Endothelial cell of umbilical vein (primary cell): ENCODE data around the gene ANKRD34A. TPM values are rescaled to one million over a fixed set of nuclear protein-coding genes. Genes with fewer than 3 reads are reported as not detected.

ENCODE experiments used
- BruUV-seq: library from RNA; stranded (reverse); fragments of 400-500 nt; replicated peaks from 2 replicates; lab custom pipeline; 2021; lab: Mats Ljungman, UMichigan
- CTCF ChIA-PET: fragments of 300-600, 350-600 bp; sonication (Branson Sonifier 250); formaldehyde crosslinking; loops from one replicate; lab custom pipeline; 2021; ENCODE audit warnings: antibody characterized with exemption, inconsistent platforms; lab: Charles Lee
- POLR2A ChIA-PET: fragments of 300-600, 350-600 bp; sonication (Branson Sonifier 250); formaldehyde crosslinking; loops from one replicate; lab custom pipeline; 2021; ENCODE audit warnings: antibody characterized with exemption, inconsistent platforms; lab: Charles Lee
- DNase-seq: peaks from one replicate; pipeline ENCODE4 v3.0.0-alpha.2; 2011; ENCODE audit warnings: low read depth, low spot score
- FAIRE-seq: peaks from 2 replicates; lab custom pipeline; 2011; peaks lifted over from hg19 to GRCh38; lab: Jason Lieb, UNC
- H2AFZ ChIP-seq: 2 replicates; pipeline ENCODE4 v1.6.0; 2012; ENCODE audit warnings: low read depth, low read length, control low read depth, inconsistent platforms
- H3K27ac ChIP-seq: 2 replicates; pipeline ENCODE4 v1.5.1; 2011; ENCODE audit warnings: low read depth, mild to moderate bottlenecking, control low read depth, low read length, moderate library complexity; ENCODE audit not compliant: insufficient read depth
- H3K27me3 ChIP-seq, 2 experiments: 2 replicates each; pipeline versions ENCODE4 v1.6.0 to v1.6.1; 2011; ENCODE audit warnings: low read length in 2 of 2, mixed read lengths in 1 of 2; ENCODE audit not compliant: control insufficient read depth in 2 of 2, insufficient read depth in 2 of 2
- H3K36me3 ChIP-seq, 2 experiments: 2 replicates in 1 of 2; 3 replicates in 1 of 2; pipeline ENCODE4 v1.5.1; 2011; ENCODE audit warnings: low read length in 2 of 2, mild to moderate bottlenecking in 1 of 2, moderate library complexity in 1 of 2; ENCODE audit not compliant: control insufficient read depth in 2 of 2, insufficient read depth in 2 of 2; ENCODE audit errors: extremely low read depth in 1 of 2
- H3K4me1 ChIP-seq: 3 replicates; pipeline ENCODE4 v1.5.1; 2011; ENCODE audit warnings: mild to moderate bottlenecking, low read length; ENCODE audit not compliant: control insufficient read depth, insufficient read depth; ENCODE audit errors: extremely low read depth
- H3K4me2 ChIP-seq: 2 replicates; pipeline ENCODE4 v1.6.1; 2011; ENCODE audit warnings: low read length, control low read depth, mixed read lengths; ENCODE audit not compliant: insufficient read depth
- H3K4me3 ChIP-seq, 3 experiments: fragments of 200-600 bp in 1 of 3; sonication (generic), shearing (Covaris generic) in 1 of 3; replicated peaks in 1 of 3; 2 replicates each; pipeline ENCODE4 v1.5.1; 2011 to 2016; ENCODE audit warnings: control low read depth in 3 of 3, low read length in 3 of 3, mild to moderate bottlenecking in 2 of 3, inconsistent platforms in 1 of 3, low read depth in 1 of 3, moderate library complexity in 1 of 3; ENCODE audit not compliant: insufficient read depth in 1 of 3
- H3K79me2 ChIP-seq: 2 replicates; pipeline ENCODE4 v1.6.0; 2012; ENCODE audit warnings: low read length, inconsistent platforms; ENCODE audit not compliant: control insufficient read depth, insufficient read depth
- H3K9ac ChIP-seq: replicated peaks from 2 replicates; pipeline ENCODE3; 2011; ENCODE audit warnings: low read length, control low read depth; ENCODE audit not compliant: insufficient read depth; ENCODE audit errors: extremely low read depth
- H3K9me1 ChIP-seq: replicated peaks from 3 replicates; pipeline ENCODE4 v1.6.0; 2011; ENCODE audit warnings: mild to moderate bottlenecking, low read length; ENCODE audit not compliant: control insufficient read depth, insufficient read depth; ENCODE audit errors: extremely low read depth
- H3K9me3 ChIP-seq: replicated peaks from 2 replicates; pipeline ENCODE4 v1.5.1; 2012; ENCODE audit warnings: low read length, inconsistent platforms; ENCODE audit not compliant: control insufficient read depth, insufficient read depth
- H4K20me1 ChIP-seq: replicated peaks from 2 replicates; pipeline ENCODE3; 2011; ENCODE audit warnings: mild to moderate bottlenecking, low read length; ENCODE audit not compliant: control insufficient read depth, insufficient read depth; ENCODE audit errors: extremely low read depth
- CTCF ChIP-seq, 2 donors: IDR thresholded peaks; 1 replicate in 1 of 2; 2 replicates in 1 of 2; pipeline ENCODE4 v1.5.1; 2011; ENCODE audit warnings: low read length in 2 of 2, mild to moderate bottlenecking in 2 of 2, moderate library complexity in 2 of 2, control low read depth in 1 of 2, inconsistent platforms in 1 of 2, low read depth in 1 of 2; ENCODE audit not compliant: insufficient read depth in 1 of 2; ENCODE audit errors: extremely low read depth in 1 of 2
- EZH2 ChIP-seq: IDR thresholded peaks from 2 replicates; pipeline ENCODE4 v1.6.1; 2012; ENCODE audit warnings: borderline replicate concordance, low read depth, mild to moderate bottlenecking, moderate library complexity, low read length, inconsistent platforms; ENCODE audit not compliant: severe bottlenecking
- FOS ChIP-seq: IDR thresholded peaks from 2 replicates; pipeline ENCODE4 v1.6.1; 2011; ENCODE audit warnings: mild to moderate bottlenecking, low read length, moderate library complexity, borderline replicate concordance; ENCODE audit not compliant: insufficient read depth
- GATA2 ChIP-seq: IDR thresholded peaks from 2 replicates; pipeline ENCODE4 v1.7.0; 2011; ENCODE audit warnings: low read depth, mild to moderate bottlenecking, moderate library complexity, mixed read lengths, low read length; ENCODE audit not compliant: insufficient read length, insufficient read depth
- JUN ChIP-seq: IDR thresholded peaks from 2 replicates; pipeline ENCODE4 v1.6.1; 2011; ENCODE audit warnings: borderline replicate concordance, low read depth; ENCODE audit not compliant: insufficient read length, insufficient read depth
- MAX ChIP-seq: IDR thresholded peaks from 2 replicates; pipeline ENCODE4 v1.6.1; 2011; ENCODE audit not compliant: insufficient read depth, insufficient read length
- MYC ChIP-seq: IDR thresholded peaks from one replicate; pipeline ENCODE4 v1.6.1; 2011; ENCODE audit warnings: mild to moderate bottlenecking, low read depth, low read length
- POLR2A ChIP-seq: IDR thresholded peaks from 2 replicates; pipeline ENCODE4 v1.6.1; 2012; ENCODE audit warnings: low read depth, mild to moderate bottlenecking, control low read depth, low read length
- POLR2AphosphoS5 ChIP-seq: IDR thresholded peaks from 2 replicates; pipeline ENCODE4 v1.6.1; 2012; ENCODE audit warnings: low read depth, mild to moderate bottlenecking, control low read depth, low read length, moderate library complexity; ENCODE audit not compliant: insufficient read depth
- dilution Hi-C: fragments of 300-500 bp; cut with MboI; formaldehyde crosslinking; loops from one replicate; pipeline ENCODE4 v1.15.0; 2019; ENCODE audit warnings: low sequenced_read_pairs; ENCODE audit not compliant: extremely low pct_ligation_motif_present
- intact Hi-C: fragments of 100-400 bp; cut with micrococcal nuclease; formaldehyde crosslinking; loops from one replicate; pipeline ENCODE4 v1.10.0; 2022
- polyA plus RNA-seq, 4 experiments: library from polyadenylated mRNA; depleted of rRNA in 3 of 4; stranded (reverse) in 3 of 4; unstranded in 1 of 4; fragments of >200 nt; gene quantifications; 2 replicates each; pipeline versions ENCODE4 v1.2.1 to v1.2.3, GENCODE V29; 2011 to 2012; ENCODE audit warnings: missing spikeins in 1 of 4
- total RNA-seq: library from RNA; stranded (reverse); gene quantifications from 2 replicates; pipeline ENCODE4 v1.2.3, GENCODE V29; 2021

The ANKRD34A gene
- total and polyA plus RNA-seq, 2 donors (not counting 3 experiments of a cell fraction or from before 2014, with no cell fraction given) = 0.24 to 0.43 TPM

- intact Hi-C loops (no loop called here), dilution Hi-C loops (no loop called here)
- H3K36me3 ChIP-seq = no peaks in the 10 kb centered on the region
- H3K27ac ChIP-seq = peak overlapping the region; percentile 89
- H3K79me2 ChIP-seq = no peaks in the 10 kb centered on the region
- DNase-seq (peak; percentile 18), FAIRE-seq (no peak)
- H3K4me2 ChIP-seq = peak overlapping the region; percentile 87
- H3K27me3 ChIP-seq = no peaks in the 10 kb centered on the region
- no peak overlapping the region for H3K4me3 ChIP-seq
- peak overlapping the region; percentile 54 for H3K9ac ChIP-seq
- H2AFZ ChIP-seq = no peak overlapping the region
- TF ChIP-seq FOS (no peak), EZH2 (no peak), JUN (no peak), GATA2 (no peak), MAX (no peak), POLR2AphosphoS5 (no peak), MYC (no peak), POLR2A (no peak), CTCF (IDR thresholded peaks at IDR 0.05; ENCODE audit: extremely low read depth in 1 of 2, insufficient read depth in 1 of 2, low read depth in 1 of 2, low read length in 2 of 2) (no peak)
- peaks cover 40% of the 10 kb centered on the region for H3K4me1 ChIP-seq
- POLR2A ChIA-PET = interaction anchor here (1.1 to 1.6 kb wide), 4 partner anchors 15 to 73 kb away, joined by 4 read pairs; no protein-coding TSS in a partner anchor
- CTCF ChIA-PET = interaction anchor here (1.0 to 20.0 kb wide), 15 partner anchors 12 to 133 kb away, joined by 3 to 496 read pairs (median 8); partner anchors contain the start of genes ANKRD34A, NUDT17, PIAS3 and POLR3GL
- no peaks in the 10 kb centered on the region for H3K9me1 ChIP-seq
- H3K9me3 ChIP-seq = no peaks in the 10 kb centered on the region
- TSS peak; percentile 49 for BruUV-seq
- no peaks in the 10 kb centered on the region for H4K20me1 ChIP-seq
These were observed 14.1 kb upstream of the ANKRD34A start for GRCh38 chr1:145978471-145978853.
